GM21619 (cell line): ENCODE results near the gene MYF5.
"Not testable (repeated sequence)": the region's sequence is repeated elsewhere in the genome, so short reads cannot be mapped to it uniquely, and the experiment has no call there.

ENCODE experiments used
- ATAC-seq: cut with Tn5 transposase; IDR thresholded peaks from one replicate; pipeline ENCODE4 v1.9.1; 2021; ENCODE audit not compliant: unreplicated experiment

Gene MYF5

GRCh38 chr12:80716696-80717469 is at the start of gene MYF5:
MYF5 (plus strand) TSS chr12:80716912; CDS start chr12:80717064, 152 bp downstream.
- ATAC-seq: no peak

DNA sequence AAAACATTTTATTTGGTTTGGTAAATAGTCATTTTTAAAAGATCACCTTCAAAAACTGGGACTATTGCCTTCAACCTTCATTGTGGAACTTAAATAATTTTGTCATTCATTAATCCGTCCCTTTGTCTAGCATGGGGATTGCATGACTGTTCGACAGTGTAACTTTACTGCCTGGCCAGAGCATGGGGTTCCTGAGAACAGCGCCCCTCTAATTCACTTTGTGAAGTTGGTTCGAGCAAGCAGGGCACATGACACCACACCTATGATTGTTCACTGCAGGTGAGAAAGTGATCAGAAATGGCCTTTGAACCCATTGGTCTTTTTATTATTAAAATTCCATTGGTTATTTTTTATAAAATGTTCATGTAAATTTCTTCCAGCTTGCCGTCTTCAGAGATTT is 46.5 kb upstream of the MYF5 start:
- ATAC-seq: no peak

- ATAC-seq: not testable (repeated sequence)
Observed at GRCh38 chr12:80676042-80676636, 40.6 kb upstream of the MYF5 start.

DNA sequence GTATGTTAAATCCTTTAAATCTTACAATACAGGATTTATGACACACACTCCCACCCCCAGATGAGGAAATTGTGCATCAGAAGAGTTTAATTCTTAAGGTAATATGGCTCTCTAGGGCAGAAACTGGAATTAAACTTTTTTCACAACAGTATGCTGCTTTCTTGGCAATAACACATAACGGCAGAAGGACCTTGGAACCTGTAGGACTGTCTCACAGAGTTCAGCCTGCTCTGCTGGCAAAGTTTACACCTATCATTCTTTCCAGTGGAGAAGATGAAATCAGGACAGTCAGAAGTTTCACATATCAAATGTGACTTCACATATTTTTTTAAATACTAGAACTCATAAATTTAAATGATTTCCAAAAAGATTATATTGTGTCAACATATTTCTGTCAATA is 39.9 kb upstream of the MYF5 start:
- ATAC-seq: no peak

DNA sequence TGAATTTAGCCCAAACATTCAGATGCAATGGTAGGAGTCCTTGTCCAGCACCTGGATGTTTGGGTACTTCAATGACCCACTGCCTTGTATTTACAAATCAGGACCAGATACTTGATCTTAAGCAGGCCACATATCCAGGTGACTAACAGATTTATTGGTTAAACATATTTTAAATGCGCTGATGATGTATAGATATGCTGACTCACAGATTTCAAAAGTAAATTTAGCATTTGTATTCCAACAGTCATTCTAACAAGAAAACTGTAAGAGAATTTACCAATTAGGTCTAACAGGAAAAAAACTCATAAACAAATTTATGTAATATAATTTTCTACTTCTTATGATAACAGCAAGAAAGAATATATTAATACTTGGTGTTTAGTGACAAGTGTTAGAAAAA is 38.7 kb upstream of the MYF5 start:
- ATAC-seq: no peak

GRCh38 chr12:80679346-80680131 is 37.2 kb upstream of the MYF5 start:
- no peak for ATAC-seq

GRCh38 chr12:80681287-80681686 is 35.4 kb upstream of the MYF5 start:
- ATAC-seq: no peak

- no peak for ATAC-seq
Observed at GRCh38 chr12:80681786-80682185, 34.9 kb upstream of the MYF5 start.

DNA sequence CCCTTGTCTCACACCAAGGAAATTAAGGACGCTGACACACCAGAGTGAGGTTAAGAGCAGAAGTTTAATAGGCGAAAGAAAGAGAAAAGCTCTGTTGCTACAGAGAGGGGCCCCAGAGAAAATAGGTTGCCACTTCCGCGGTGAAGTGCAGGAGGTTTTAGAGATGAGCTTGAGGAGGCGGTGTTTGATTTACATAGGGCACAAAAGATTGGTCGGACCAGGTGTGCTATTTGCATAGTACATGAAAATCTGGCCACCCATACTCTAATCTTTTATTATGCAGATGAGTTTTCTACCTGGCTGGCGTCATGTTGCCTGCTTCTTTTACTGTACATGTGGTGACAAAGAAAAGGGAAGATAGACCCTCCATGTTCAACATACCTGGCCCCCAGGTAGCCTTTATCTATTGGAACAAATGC is 32.6 kb upstream of the MYF5 start:
- no peak for ATAC-seq

GRCh38 chr12:80690090-80690489 is 26.6 kb upstream of the MYF5 start:
- no peak for ATAC-seq

DNA sequence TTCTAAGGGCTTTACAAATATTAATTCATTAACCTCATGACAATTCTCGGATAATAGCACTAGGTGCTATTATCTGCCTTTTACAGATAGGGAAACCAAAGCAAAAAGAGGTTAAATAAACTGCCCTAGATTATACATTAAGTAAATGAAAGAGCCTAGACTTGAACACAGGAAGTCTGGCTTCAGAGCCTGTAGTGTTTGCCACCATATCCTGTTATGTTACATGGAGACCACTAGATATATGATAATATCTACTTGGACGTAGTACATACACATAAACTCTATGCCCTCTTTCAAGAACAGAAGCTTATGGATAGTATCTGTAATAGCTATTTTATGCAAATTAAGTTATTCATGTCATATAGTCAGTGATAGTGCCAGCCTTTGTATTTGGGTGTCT is 26.2 kb upstream of the MYF5 start:
- ATAC-seq: no peak

GRCh38 chr12:80692114-80692513 is 24.6 kb upstream of the MYF5 start:
- no peak for ATAC-seq

DNA sequence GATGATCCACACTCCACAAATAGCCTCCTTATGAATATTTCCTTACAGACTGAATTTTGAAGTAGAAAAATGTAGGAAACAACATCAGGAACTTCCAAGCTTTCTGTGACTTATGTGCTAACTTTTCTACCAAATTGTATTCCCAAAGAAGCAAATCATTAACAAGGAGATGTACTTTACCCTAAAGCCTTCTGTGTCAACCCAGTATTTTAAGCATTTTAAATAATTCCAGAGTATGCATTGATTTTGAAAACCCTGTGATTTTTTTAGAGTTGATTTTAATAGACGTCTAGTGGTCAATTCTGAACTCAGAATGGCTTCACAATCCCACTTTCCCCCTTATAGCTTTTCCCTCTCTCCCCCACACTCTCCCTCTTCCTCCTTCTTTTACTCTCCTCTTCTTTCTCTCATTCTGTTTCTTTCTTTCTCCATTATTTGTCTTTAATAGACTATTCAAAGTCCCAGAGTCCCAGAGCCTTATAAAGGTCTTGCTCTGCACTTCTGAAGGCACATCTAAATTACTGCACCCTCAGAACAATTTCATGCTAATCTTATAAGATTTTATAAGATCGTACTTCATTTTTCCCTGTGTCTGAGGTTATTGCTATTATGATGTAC is 19.3 kb upstream of the MYF5 start:
- no peak for ATAC-seq

DNA sequence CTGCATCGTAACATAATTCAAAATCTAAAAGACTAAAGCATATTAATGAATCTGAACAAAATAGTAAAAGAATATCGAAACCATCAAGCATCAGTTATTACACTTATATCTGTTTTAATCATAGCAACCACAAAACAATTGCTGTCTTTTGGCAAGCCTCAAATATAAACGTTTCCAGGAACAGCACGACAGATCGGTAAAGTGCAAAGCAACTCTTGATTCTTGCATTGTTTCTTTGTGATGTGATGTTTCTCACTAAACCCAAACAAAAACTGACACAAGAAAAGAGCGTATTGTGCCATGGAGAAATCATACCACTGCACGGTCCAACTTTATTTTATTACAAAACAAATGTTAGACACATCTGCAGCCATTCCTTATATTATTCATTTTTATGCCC is 18.5 kb upstream of the MYF5 start:
- no peak for ATAC-seq

GRCh38 chr12:80698847-80699542 is 17.7 kb upstream of the MYF5 start:
- ATAC-seq: no peak

DNA sequence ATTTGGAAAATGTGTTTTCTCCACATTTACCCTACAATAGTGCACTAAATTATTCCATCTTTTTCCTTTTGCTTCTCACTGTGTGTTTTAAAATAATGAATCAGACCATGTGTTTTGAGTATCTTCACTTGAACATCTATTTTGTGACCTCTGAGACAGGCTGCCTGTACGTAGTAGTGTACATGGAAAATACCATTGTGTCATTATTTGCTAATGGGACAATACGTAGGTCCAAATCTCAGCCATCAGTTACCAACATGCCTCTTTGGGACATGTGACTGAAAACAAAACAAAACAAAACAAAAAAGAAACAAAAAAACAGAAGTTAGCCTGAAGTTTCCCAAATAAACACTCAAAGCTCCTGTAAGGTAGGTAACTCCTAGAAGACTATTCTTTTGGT is 16.4 kb upstream of the MYF5 start:
- ATAC-seq: no peak

- no peak for ATAC-seq
Observed at GRCh38 chr12:80701388-80701787, 15.3 kb upstream of the MYF5 start.

DNA sequence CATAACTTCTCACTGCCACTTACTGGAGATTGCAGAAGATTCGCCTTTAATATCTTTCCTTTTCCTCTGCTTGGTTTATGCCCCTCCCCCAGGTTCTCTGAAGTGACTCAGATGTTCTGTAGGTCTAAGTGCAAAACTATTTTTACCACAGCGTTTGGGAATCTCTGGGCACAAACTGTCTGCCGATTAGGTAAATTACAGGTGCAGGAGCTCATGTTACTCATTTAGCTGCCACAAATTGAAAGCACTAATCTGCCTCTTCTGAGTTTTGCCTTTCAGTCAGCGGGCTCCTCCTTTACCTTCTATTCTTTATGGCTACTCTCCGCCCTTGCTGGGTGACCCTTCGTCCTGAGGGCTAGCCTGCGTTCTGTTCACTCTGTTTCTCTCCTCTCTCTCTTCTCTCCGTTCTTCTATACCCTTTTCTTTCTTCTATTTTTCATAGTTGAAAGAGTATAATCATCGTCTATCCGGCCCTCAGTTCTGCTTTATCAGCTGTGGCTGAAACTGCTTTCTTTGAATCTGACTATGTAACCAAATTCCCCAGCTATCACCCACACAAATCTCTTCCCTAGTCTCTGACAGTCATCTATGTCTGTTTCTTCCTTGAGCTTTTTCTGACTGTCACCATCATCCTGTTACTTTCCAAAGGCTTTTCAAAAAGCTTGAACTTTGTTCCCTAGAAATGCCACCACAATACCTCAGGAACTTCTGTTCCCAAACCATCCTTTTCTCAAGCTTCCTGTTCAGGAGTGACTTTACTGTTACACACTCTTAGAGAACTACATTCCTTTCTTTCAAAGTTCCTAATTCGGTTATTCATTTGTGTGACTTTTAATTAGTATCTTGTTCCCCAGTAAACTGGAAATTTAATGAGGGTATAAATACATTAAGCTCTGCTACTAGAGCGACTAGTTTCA is 13.6 kb upstream of the MYF5 start:
- peak; percentile 83 for ATAC-seq

DNA sequence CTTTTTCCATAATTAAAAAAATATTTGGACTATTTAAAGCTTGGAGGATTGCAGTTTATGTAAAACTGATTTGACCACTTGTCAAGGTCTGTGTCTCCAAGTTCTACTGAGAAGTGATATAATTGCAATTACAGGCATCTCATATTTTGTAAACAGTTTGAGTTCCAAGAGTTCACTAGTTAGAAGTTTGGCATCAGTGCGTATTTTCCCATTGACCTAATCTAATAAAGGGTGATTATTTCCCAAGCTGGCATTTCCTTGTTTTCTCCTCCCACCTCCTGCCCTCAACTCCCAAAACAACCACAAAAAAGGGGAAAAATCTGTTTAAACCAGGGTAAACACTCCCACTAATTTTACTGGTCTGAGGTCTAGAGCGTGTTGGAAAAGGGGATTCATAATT is 12.3 kb upstream of the MYF5 start:
- ATAC-seq: no peak
